Type B pancreatic cell (in vitro differentiated cells): ENCODE results near the gene GATAD1. TPM values are rescaled to one million over a fixed set of nuclear protein-coding genes. Genes with fewer than 3 reads are reported as not detected.

Source experiments
- DNase-seq: peaks from one replicate; pipeline ENCODE4 v3.0.0; 2021; ENCODE audit warnings: mixed read lengths; ENCODE audit not compliant: unreplicated experiment; ENCODE audit errors: extremely low spot score
- H3K27ac Mint-ChIP-seq: 2 replicates; pipeline ENCODE4 v1.8.0; 2021; ENCODE audit warnings: mild to moderate bottlenecking, mixed read lengths
- H3K27me3 Mint-ChIP-seq: 2 replicates; pipeline ENCODE4 v1.8.0; 2021; ENCODE audit warnings: mixed read lengths
- H3K36me3 Mint-ChIP-seq: 2 replicates; pipeline ENCODE4 v1.8.0; 2021; ENCODE audit warnings: mixed read lengths
- H3K4me1 Mint-ChIP-seq: one replicate; pipeline ENCODE4 v1.8.0; 2021; ENCODE audit warnings: mixed read lengths; ENCODE audit not compliant: unreplicated experiment
- H3K4me3 Mint-ChIP-seq: 2 replicates; pipeline ENCODE4 v1.8.0; 2021; ENCODE audit warnings: mild to moderate bottlenecking, mixed read lengths
- H3K9me3 Mint-ChIP-seq: 2 replicates; pipeline ENCODE4 v1.8.0; 2021; ENCODE audit warnings: mixed read lengths
- CTCF ChIP-seq: fragments of 200-600 bp; sonication (generic); conservative IDR thresholded peaks from 2 replicates; pipeline ENCODE4 v1.5.0; 2021; ENCODE audit warnings: antibody characterized with exemption, mild to moderate bottlenecking
- total RNA-seq: library from RNA; stranded (reverse); gene quantifications from 2 replicates; pipeline ENCODE4 v1.2.1, GENCODE V29; 2021; ENCODE audit warnings: low replicate concordance

GATAD1 gene
- total RNA-seq, 1 donor from 2014 or later: 38.9 TPM

- Mint-ChIP-seq H3K4me1 (peaks cover 12% of the 10 kb centered on the region), H3K27me3 (no peaks in the 10 kb centered on the region), H3K4me3 (no peak overlapping the region), H3K27ac (no peak overlapping the region), H3K9me3 (no peaks in the 10 kb centered on the region), H3K36me3 (no peaks in the 10 kb centered on the region)
- no peak for TF ChIP-seq CTCF
- DNase-seq: no peak
Measured at GRCh38 chr7:92417913-92418312, 29.4 kb upstream of the GATAD1 start.

GRCh38 chr7:92421676-92422435 is 25.4 kb upstream of the GATAD1 start:
- H3K4me3 Mint-ChIP-seq: no peak overlapping the region
- no peak for DNase-seq
- peaks cover 23% of the 10 kb centered on the region for H3K4me1 Mint-ChIP-seq
- no peak for TF ChIP-seq CTCF
- no peaks in the 10 kb centered on the region for H3K36me3 Mint-ChIP-seq
- H3K27me3 Mint-ChIP-seq: no peaks in the 10 kb centered on the region
- no peaks in the 10 kb centered on the region for H3K9me3 Mint-ChIP-seq
- peak overlapping the region; percentile 68 for H3K27ac Mint-ChIP-seq

GRCh38 chr7:92422926-92423325 is 24.4 kb upstream of the GATAD1 start:
- Mint-ChIP-seq H3K4me3 (no peak overlapping the region), H3K4me1 (peaks cover 23% of the 10 kb centered on the region), H3K27me3 (peaks cover 4% of the 10 kb centered on the region), H3K9me3 (no peaks in the 10 kb centered on the region), H3K27ac (no peak overlapping the region), H3K36me3 (no peaks in the 10 kb centered on the region)
- TF ChIP-seq CTCF: no peak
- no peak for DNase-seq

GRCh38 chr7:92423710-92424131 is 23.6 kb upstream of the GATAD1 start:
- Mint-ChIP-seq H3K27me3 (peaks cover 4% of the 10 kb centered on the region), H3K9me3 (no peaks in the 10 kb centered on the region), H3K36me3 (no peaks in the 10 kb centered on the region), H3K4me1 (peaks cover 23% of the 10 kb centered on the region), H3K27ac (no peak overlapping the region), H3K4me3 (peak overlapping the region; percentile 61)
- no peak for TF ChIP-seq CTCF
- DNase-seq: no peak

- H3K9me3 Mint-ChIP-seq: no peaks in the 10 kb centered on the region
- H3K4me3 Mint-ChIP-seq: no peak overlapping the region
- DNase-seq: no peak
- no peak for TF ChIP-seq CTCF
- H3K36me3 Mint-ChIP-seq: no peaks in the 10 kb centered on the region
- H3K27ac Mint-ChIP-seq: no peak overlapping the region
- H3K4me1 Mint-ChIP-seq: peaks cover 23% of the 10 kb centered on the region
- peaks cover 4% of the 10 kb centered on the region for H3K27me3 Mint-ChIP-seq
Measured at GRCh38 chr7:92425311-92425947, 21.9 kb upstream of the GATAD1 start.
